Right lobe of liver (tissue), 6 donors: ENCODE data around the gene TECPR1. TPM values are rescaled to one million over a fixed set of nuclear protein-coding genes. Genes with fewer than 3 reads are reported as not detected.
A peak's percentile ranks its signal among the peaks of the same experiment; 100 is the strongest.

ENCODE experiments used
- ATAC-seq, 4 donors: fragments of 200-7000 bp; cut with Tn5 transposase; one replicate each; pipeline ENCODE4 v1.9.1; 2020; ENCODE audit warnings: mild to moderate bottlenecking in 4 of 4, moderate library complexity in 4 of 4
- DNase-seq, 3 donors: peaks; one replicate each; pipeline ENCODE4 v3.0.0-alpha.2; 2020
- H3K27ac ChIP-seq, 3 donors: fragments of 200-600 bp; one replicate each; pipeline ENCODE4 v1.8.0; 2022
- H3K27me3 ChIP-seq, 2 donors: fragments of 200-600 bp; one replicate each; pipeline ENCODE4 v1.8.0; 2022
- H3K36me3 ChIP-seq, 4 donors: fragments of 200-600 bp; sonication (generic) in 1 of 4; one replicate each; pipeline versions ENCODE4 v1.5.1 to v1.8.0; 2017 to 2022; ENCODE audit warnings: control low read depth in 1 of 4
- H3K4me1 ChIP-seq, 4 donors: fragments of 200-600 bp; sonication (generic) in 1 of 4; one replicate each; pipeline versions ENCODE4 v1.5.1 to v1.8.0; 2017 to 2022; ENCODE audit warnings: control low read depth in 1 of 4
- H3K4me3 ChIP-seq, 3 donors: fragments of 200-600 bp; one replicate each; pipeline ENCODE4 v1.8.0; 2022
- H3K9me3 ChIP-seq, 4 donors: fragments of 200-600 bp; sonication (generic) in 1 of 4; one replicate each; pipeline versions ENCODE4 v1.5.1 to v1.8.0; 2017 to 2022; ENCODE audit warnings: control low read depth in 1 of 4
- CTCF ChIP-seq, 4 donors: fragments of 200-600 bp in 3 of 4; fragments of 450-650 bp in 1 of 4; IDR thresholded peaks; one replicate each; pipeline versions ENCODE4 v1.5.1 to v1.8.0; 2016 to 2022; ENCODE audit warnings: antibody characterized with exemption in 4 of 4, mild to moderate bottlenecking in 2 of 4
- POLR2A ChIP-seq: fragments of 450-650 bp; IDR thresholded peaks from one replicate; pipeline ENCODE4 v1.6.1; 2017; ENCODE audit warnings: antibody characterized with exemption, mild to moderate bottlenecking
- WGBS: methylation state at CpG from one replicate; pipeline ENCODE4 v1.1.6; 2018; ENCODE audit warnings: low coverage, low lambda C conversion rate; ENCODE audit not compliant: insufficient coverage; ENCODE audit errors: missing lambda C conversion rate; 5-methylcytosine and 5-hydroxymethylcytosine counted together
- intact Hi-C, 2 donors: fragments of 100-400 bp; cut with DNase I; formaldehyde crosslinking; loops; one replicate each; pipeline versions ENCODE4 v1.11.2 to v1.14.1; 2022
- total RNA-seq, 6 experiments: library from RNA; depleted of rRNA in 2 of 6; stranded (reverse); fragments of >200 nt in 2 of 6; fragmentation: NEBNext Ultra II Directional in 3 of 6; extraction: Animal tissue kit (Norgen Biotek cat#: 25700) in 3 of 6; gene quantifications; one replicate each; pipeline versions ENCODE4 v1.1.0 to v1.2.4, GENCODE V29; 2016 to 2023
- donor health status: DM: no; HTN: yes; CAD: no.
- donor health status: DM: no; HTN: no; CAD: no.
- donor health status: DM: no; HTN: no; CAD: no.
- donor health status: DM: no; HTN: yes; CAD: no.
- donor health status: DM: no; HTN: yes; CAD: no.

The TECPR1 gene
- total RNA-seq, 6 experiments from 2014 or later, result 9.4 to 14.9 (median 12.4) TPM

- no peak overlapping the region for H3K4me3 ChIP-seq
- intact Hi-C loops, result no loop called here
- no CpG with 5 or more reads among the region's 8 CpGs for WGBS
- no peaks in the 10 kb centered on the region for H3K27me3 ChIP-seq
- no peaks in the 10 kb centered on the region for H3K9me3 ChIP-seq
- ATAC-seq, result no peak
- no peak for TF ChIP-seq POLR2A
- TF ChIP-seq CTCF (IDR thresholded peaks at IDR 0.05), result no peak
- no peaks in the 10 kb centered on the region for H3K4me1 ChIP-seq
- no peak overlapping the region for H3K27ac ChIP-seq
- no peaks in the 10 kb centered on the region for H3K36me3 ChIP-seq
- DNase-seq, result peak; percentile 16 to 28 (median 22)
These were observed 38.6 kb downstream of the TECPR1 start for GRCh38 chr7:98213296-98213887.

- H3K4me3 ChIP-seq, result no peak overlapping the region
- no CpG with 5 or more reads among the region's 30 CpGs for WGBS
- H3K27ac ChIP-seq, result no peak overlapping the region
- DNase-seq (peak; percentile 19 to 49 (median 32)), ATAC-seq (no peak)
- no peaks in the 10 kb centered on the region for H3K4me1 ChIP-seq
- intact Hi-C loops, result no loop called here
- no peaks in the 10 kb centered on the region for H3K9me3 ChIP-seq
- TF ChIP-seq CTCF (IDR thresholded peaks at IDR 0.05), result no peak
- no peak for TF ChIP-seq POLR2A
- no peaks in the 10 kb centered on the region for H3K36me3 ChIP-seq
- H3K27me3 ChIP-seq, result no peaks in the 10 kb centered on the region
These were observed 39.4 kb downstream of the TECPR1 start for GRCh38 chr7:98212532-98213041.

GRCh38 chr7:98211676-98212531, 40.1 kb downstream of the TECPR1 start:
- ATAC-seq, result peak; percentile 65 to 73 (median 72)
- intact Hi-C loops, result no loop called here
- Histone ChIP-seq H3K4me3 (peak overlapping the region; percentile 30 to 51 (median 48)), H3K4me1 (no peaks in the 10 kb centered on the region), H3K27ac (no peak overlapping the region), H3K9me3 (no peaks in the 10 kb centered on the region), H3K36me3 (no peaks in the 10 kb centered on the region), H3K27me3 (no peaks in the 10 kb centered on the region)
- WGBS, result 0% methylated on average over 4 of the region's 49 CpGs
- peak in 2 of 3 donors; percentile 59 to 67 for DNase-seq
- TF ChIP-seq POLR2A (peak; percentile 12), CTCF (IDR thresholded peaks at IDR 0.05) (no peak)

- 0% methylated on average over 1 of the region's 45 CpGs for WGBS
- TF ChIP-seq CTCF (IDR thresholded peaks at IDR 0.05), result no peak
- TF ChIP-seq POLR2A, result no peak
- intact Hi-C loops, result no loop called here
- no peak within 1 kb of the TSS for H3K27ac ChIP-seq
- no peaks in the 10 kb centered on the region for H3K9me3 ChIP-seq
- peak within 1 kb of the TSS; percentile 30 to 51 (median 48) for H3K4me3 ChIP-seq
- peaks cover 0 to 5% (median 0%) of the 10 kb centered on the region in 4 donors for H3K36me3 ChIP-seq
- no peaks in the 10 kb centered on the region for H3K4me1 ChIP-seq
- DNase-seq (peak; percentile 73 to 84 (median 76)), ATAC-seq (peak; percentile 78 to 85 (median 81))
- no peaks in the 10 kb centered on the region for H3K27me3 ChIP-seq
These were observed 40.8 kb downstream of the TECPR1 start, which contains the start of gene BHLHA15 for GRCh38 chr7:98211221-98211675. BHLHA15 (plus strand) TSS chr7:98211439; CDS start chr7:98212310, 871 bp downstream.
